ENCODE data around the gene PCYT1A.
A peak's percentile ranks its signal among the peaks of the same experiment; 100 is the strongest.
"Not testable (repeated sequence)": the region's sequence is repeated elsewhere in the genome, so short reads cannot be mapped to it uniquely, and the experiment has no call there.

The PCYT1A gene

GRCh38 chr3:196186651-196187573 lies 100.6 kb downstream of the PCYT1A start:
- H3K9me3 ChIP-seq (ENCODE audit: insufficient read depth, low read length), result no peaks in the 10 kb centered on the region
- H3K4me3 ChIP-seq (ENCODE audit: insufficient read depth, low read length, poor library complexity, severe bottlenecking), result no peak overlapping the region
- H3K27ac ChIP-seq (ENCODE audit: low read depth, low read length), result no peak overlapping the region
- no peaks in the 10 kb centered on the region for H3K9me2 ChIP-seq (replicated peaks; ENCODE audit: insufficient read depth, low read length)
- H3K4me2 ChIP-seq (ENCODE audit: low read depth, low read length, poor library complexity, severe bottlenecking), result no peak overlapping the region
- H3K36me3 ChIP-seq (ENCODE audit: low read length), result no peaks in the 10 kb centered on the region
- H4K20me1 ChIP-seq (ENCODE audit: low read depth, low read length), result no peaks in the 10 kb centered on the region
- H3F3A ChIP-seq (ENCODE audit: insufficient read depth), result no peaks in the 10 kb centered on the region
- H2AFZ ChIP-seq (ENCODE audit: low read depth, low read length, severe bottlenecking), result peak overlapping the region; percentile 85
- TF ChIP-seq CTCF (IDR thresholded peaks at IDR 0.05; ENCODE audit: insufficient read depth, low read length, poor library complexity, severe bottlenecking), result no peak
- no peak for TF ChIP-seq EZH2phosphoT487 (conservative IDR thresholded peaks at IDR 0.05; ENCODE audit: low read length)
- no peaks in the 10 kb centered on the region for H3K79me2 ChIP-seq (ENCODE audit: insufficient read depth, low read length)
- H3K9ac ChIP-seq (ENCODE audit: low read length), result no peak overlapping the region
- H3K27me3 ChIP-seq (ENCODE audit: low read length), result no peaks in the 10 kb centered on the region

DNA sequence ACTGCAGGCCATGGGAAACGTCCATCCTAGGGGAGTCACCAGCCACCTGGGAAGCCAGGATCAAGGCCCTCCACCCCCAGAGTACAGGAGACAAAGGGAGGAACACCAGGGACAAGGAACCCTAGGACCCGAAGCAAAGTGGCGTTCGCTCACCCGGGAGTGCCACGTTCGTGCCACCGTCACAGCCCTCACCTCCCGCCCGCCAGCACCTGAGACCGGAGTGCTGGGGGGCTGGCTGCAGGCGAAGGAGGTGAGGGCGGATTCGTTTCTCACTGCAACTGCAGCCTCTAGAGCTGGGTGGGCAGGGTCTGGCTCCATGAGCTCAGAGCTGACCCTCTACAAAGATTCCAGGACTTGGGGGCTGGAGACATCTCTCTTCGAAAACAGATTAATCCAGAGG lies 102.6 kb downstream of the PCYT1A start:
- no peaks in the 10 kb centered on the region for H3K36me3 ChIP-seq (ENCODE audit: low read length)
- H3K9me2 ChIP-seq (replicated peaks; ENCODE audit: insufficient read depth, low read length), result no peaks in the 10 kb centered on the region
- H3K9ac ChIP-seq (ENCODE audit: low read length), result no peak overlapping the region
- H3K4me3 ChIP-seq (ENCODE audit: insufficient read depth, low read length, poor library complexity, severe bottlenecking), result no peak overlapping the region
- H3K27ac ChIP-seq (ENCODE audit: low read depth, low read length), result no peak overlapping the region
- TF ChIP-seq EZH2phosphoT487 (conservative IDR thresholded peaks at IDR 0.05; ENCODE audit: low read length), result no peak
- TF ChIP-seq CTCF (IDR thresholded peaks at IDR 0.05; ENCODE audit: insufficient read depth, low read length, poor library complexity, severe bottlenecking), result no peak
- no peaks in the 10 kb centered on the region for H3K9me3 ChIP-seq (ENCODE audit: insufficient read depth, low read length)
- no peaks in the 10 kb centered on the region for H3K27me3 ChIP-seq (ENCODE audit: low read length)
- H3F3A ChIP-seq (ENCODE audit: insufficient read depth), result no peaks in the 10 kb centered on the region
- H3K4me2 ChIP-seq (ENCODE audit: low read depth, low read length, poor library complexity, severe bottlenecking), result no peak overlapping the region
- no peak overlapping the region for H2AFZ ChIP-seq (ENCODE audit: low read depth, low read length, severe bottlenecking)
- H4K20me1 ChIP-seq (ENCODE audit: low read depth, low read length), result no peaks in the 10 kb centered on the region
- H3K79me2 ChIP-seq (ENCODE audit: insufficient read depth, low read length), result no peaks in the 10 kb centered on the region

GRCh38 chr3:196184169-196184432 lies 103.4 kb downstream of the PCYT1A start:
- H3K79me2 ChIP-seq (ENCODE audit: insufficient read depth, low read length); H2AFZ ChIP-seq (ENCODE audit: low read depth, low read length, severe bottlenecking); H3K27me3 ChIP-seq (ENCODE audit: low read length); H3K9me3 ChIP-seq (ENCODE audit: insufficient read depth, low read length); H3K9me2 ChIP-seq (replicated peaks; ENCODE audit: insufficient read depth, low read length); H4K20me1 ChIP-seq (ENCODE audit: low read depth, low read length); H3K27ac ChIP-seq (ENCODE audit: low read depth, low read length); H3K4me3 ChIP-seq (ENCODE audit: insufficient read depth, low read length, poor library complexity, severe bottlenecking); H3K9ac ChIP-seq (ENCODE audit: low read length); H3K4me2 ChIP-seq (ENCODE audit: low read depth, low read length, poor library complexity, severe bottlenecking); H3F3A ChIP-seq (ENCODE audit: insufficient read depth); H3K36me3 ChIP-seq (ENCODE audit: low read length): not testable (repeated sequence)

GRCh38 chr3:196181127-196181546 lies 106.4 kb downstream of the PCYT1A start:
- no peaks in the 10 kb centered on the region for H3K9me3 ChIP-seq (ENCODE audit: insufficient read depth, low read length)
- H4K20me1 ChIP-seq (ENCODE audit: low read depth, low read length), result no peaks in the 10 kb centered on the region
- no peaks in the 10 kb centered on the region for H3K36me3 ChIP-seq (ENCODE audit: low read length)
- H3K4me2 ChIP-seq (ENCODE audit: low read depth, low read length, poor library complexity, severe bottlenecking), result no peak overlapping the region
- no peaks in the 10 kb centered on the region for H3F3A ChIP-seq (ENCODE audit: insufficient read depth)
- no peak overlapping the region for H2AFZ ChIP-seq (ENCODE audit: low read depth, low read length, severe bottlenecking)
- no peaks in the 10 kb centered on the region for H3K9me2 ChIP-seq (replicated peaks; ENCODE audit: insufficient read depth, low read length)
- no peaks in the 10 kb centered on the region for H3K27me3 ChIP-seq (ENCODE audit: low read length)
- H3K9ac ChIP-seq (ENCODE audit: low read length), result no peak overlapping the region
- no peak overlapping the region for H3K4me3 ChIP-seq (ENCODE audit: insufficient read depth, low read length, poor library complexity, severe bottlenecking)
- H3K27ac ChIP-seq (ENCODE audit: low read depth, low read length), result no peak overlapping the region
- H3K79me2 ChIP-seq (ENCODE audit: insufficient read depth, low read length), result no peaks in the 10 kb centered on the region
- TF ChIP-seq CTCF (IDR thresholded peaks at IDR 0.05; ENCODE audit: insufficient read depth, low read length, poor library complexity, severe bottlenecking), result no peak
